Umbilical cord (tissue), 2 donors: ENCODE measurements around the gene TNS4. TPM values are rescaled to one million over a fixed set of nuclear protein-coding genes. Genes with fewer than 3 reads are reported as not detected.

Experiments used
- DNase-seq: peaks from one replicate; pipeline ENCODE4 v3.0.0-alpha.2; 2015; ENCODE audit warnings: low spot score
- total RNA-seq: library from RNA; depleted of rRNA; stranded (reverse); fragments of >200 nt; gene quantifications from one replicate; pipeline ENCODE4 v1.2.3, GENCODE V29; 2014; ENCODE audit warnings: low replicate concordance; ENCODE audit not compliant: insufficient read depth

The TNS4 gene
- total RNA-seq, 1 donor from 2014 or later: 7.0 TPM

- DNase-seq: no peak
Measured at GRCh38 chr17:40517981-40518380, 16.6 kb upstream of the TNS4 start.

DNA sequence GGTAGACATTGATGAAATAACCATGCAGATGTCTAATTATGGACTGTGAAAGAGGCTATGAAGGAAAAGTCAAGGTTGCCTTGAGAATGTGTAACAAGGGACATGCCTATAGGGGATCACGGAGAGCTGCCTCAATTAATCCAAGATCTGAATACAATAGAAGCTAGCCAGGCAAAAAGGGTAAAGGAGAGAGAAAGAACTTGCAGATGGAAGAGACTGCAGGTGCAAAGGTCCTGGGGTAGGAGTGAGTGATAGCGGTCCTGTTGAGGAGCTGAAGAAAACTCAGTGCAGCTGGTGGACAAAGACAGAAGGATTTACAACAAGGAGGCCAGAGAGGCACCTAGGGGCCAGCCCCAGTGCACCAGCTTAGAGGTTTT, 15.9 kb upstream of the TNS4 start:
- DNase-seq: no peak

GRCh38 chr17:40516581-40517285, 15.3 kb upstream of the TNS4 start:
- DNase-seq: peak; percentile 30

GRCh38 chr17:40515491-40516041, 14.1 kb upstream of the TNS4 start:
- DNase-seq: no peak

DNA sequence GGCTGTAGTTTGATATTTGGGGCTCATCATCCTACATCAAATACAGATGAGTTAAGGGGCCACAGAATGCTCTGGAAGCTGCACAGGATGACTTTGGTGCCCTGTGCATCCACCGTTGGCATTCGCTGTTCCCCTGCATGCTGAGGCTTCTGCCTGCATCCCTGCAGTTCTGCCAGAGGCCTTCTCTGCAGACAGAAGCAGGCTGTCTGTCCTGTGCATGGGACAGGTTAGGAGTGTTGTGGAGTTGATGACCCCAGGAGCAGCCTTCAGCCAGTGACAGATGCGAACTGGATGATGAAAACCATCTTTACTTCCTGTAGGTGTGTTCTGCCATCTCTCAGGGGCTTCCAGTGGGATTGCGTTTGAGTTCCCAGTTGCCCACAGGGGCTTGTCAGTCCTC, 13.6 kb upstream of the TNS4 start:
- no peak for DNase-seq

- no peak for DNase-seq
Measured at GRCh38 chr17:40514013-40514875, 12.8 kb upstream of the TNS4 start.

DNA sequence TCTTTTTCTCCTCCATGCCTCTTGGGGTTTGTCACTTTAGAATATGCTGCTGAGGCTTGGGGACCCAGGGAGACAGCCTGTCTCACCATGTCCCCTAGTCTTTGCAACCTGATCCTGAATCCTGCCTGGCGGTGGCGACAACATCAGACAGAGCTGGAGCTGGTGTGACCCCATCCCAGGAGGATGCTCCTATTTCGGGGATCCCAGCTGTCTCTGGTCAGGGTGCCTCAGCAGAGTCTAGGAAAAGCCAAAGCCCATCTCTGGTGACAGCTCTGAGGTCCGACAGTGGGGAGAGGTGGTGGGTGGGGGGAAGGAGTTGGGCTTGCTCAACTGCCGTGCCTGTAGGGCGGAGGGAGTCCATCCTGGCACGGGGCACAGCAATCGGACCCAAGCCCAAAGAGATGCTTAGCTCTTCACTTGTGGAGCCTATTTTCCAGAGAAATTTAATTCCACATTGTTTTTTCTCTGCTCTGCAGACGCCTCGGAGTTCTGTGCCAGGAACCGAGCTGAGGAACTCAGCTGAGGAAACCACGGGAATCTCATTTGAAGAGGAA, 10.3 kb upstream of the TNS4 start:
- DNase-seq: no peak

- no peak for DNase-seq
Measured at GRCh38 chr17:40511136-40511535, 9.7 kb upstream of the TNS4 start.

- no peak for DNase-seq
Measured at GRCh38 chr17:40510328-40510648, 8.9 kb upstream of the TNS4 start.

GRCh38 chr17:40509626-40510327, 8.4 kb upstream of the TNS4 start:
- no peak for DNase-seq

DNA sequence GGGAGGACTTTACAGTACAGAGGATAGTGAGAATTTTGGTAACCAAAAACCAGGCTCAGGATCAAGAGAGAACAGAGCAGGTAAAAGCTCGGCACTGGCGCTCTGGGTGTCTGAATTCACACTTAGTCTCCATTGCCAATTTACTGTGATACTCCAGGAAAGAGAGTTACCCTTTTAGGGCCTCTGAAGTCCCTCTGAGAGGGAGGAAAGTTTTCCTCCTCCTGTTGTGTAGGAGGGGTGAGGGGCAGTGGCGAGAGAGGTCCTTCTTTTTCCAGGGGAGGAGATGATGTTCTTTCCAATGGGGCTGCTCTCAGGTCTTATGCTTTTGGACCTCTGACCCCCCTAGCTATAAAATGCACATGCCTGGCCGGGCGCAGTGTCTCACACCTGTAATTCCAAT, 5.4 kb upstream of the TNS4 start:
- DNase-seq: no peak

DNA sequence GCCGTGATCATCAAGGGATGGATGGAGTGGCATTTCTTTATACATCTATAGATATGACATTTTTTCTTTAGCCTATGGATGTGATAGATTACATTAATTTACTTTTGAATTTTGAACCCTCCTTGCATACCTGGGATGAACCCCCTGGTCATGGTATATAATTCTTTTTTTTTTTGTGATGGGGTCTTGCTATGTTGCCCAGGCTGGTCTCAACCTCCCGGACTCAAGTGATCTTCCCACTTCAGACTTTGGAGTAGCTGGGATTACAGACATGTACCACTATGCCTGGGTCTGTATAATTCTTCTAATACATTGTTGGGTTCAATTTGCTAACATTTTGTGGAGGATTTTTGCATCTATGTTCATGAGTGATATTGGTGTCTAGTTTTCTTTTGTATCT, 1.7 kb upstream of the TNS4 start:
- DNase-seq: no peak

- no peak for DNase-seq
Measured at GRCh38 chr17:40502716-40503115, 1.3 kb upstream of the TNS4 start.

GRCh38 chr17:40500709-40501108, 714 bp downstream of the TNS4 start:
- DNase-seq: no peak

GRCh38 chr17:40500190-40500589, 1.2 kb downstream of the TNS4 start:
- no peak for DNase-seq

- DNase-seq: peak; percentile 79
Measured at GRCh38 chr17:40499551-40500189, 1.8 kb downstream of the TNS4 start.

DNA sequence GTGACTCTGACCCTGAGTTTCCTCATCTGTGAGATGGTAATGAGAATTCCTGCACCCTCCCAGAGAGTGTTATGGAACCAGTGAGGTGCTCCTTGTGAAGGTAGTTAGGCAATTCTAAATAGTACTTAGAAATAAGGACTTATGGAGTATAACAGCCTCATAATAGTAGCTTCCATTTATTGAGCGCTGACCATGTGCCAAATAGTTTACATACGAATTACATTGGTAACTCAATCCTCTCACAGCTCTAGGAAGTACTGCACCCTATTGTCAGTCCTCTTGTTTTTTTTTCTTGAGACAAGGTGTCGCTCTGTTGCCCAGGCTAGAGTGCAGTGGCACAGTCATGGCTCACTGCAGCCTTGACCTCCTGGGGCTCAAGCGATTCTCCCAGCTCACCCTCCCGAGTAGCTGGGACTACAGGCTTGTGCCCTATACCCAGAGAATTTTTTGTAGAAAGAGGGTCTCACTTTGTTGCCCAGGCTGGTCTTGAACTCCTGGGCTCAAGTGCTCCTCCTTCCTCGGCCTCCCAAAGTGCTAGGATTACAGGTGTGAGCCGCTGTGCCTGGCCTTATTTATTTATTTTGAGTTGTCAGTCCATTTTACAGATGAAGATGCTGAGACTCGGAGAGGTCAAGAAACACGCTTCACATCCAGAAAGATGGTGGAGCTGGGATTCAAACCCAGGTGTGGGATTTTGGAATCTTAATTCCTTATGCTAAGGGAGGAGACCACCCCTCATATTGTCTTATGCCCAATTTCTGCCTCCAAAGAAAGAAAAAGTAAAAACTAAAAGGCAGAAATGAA, 2.9 kb downstream of the TNS4 start:
- DNase-seq: no peak

DNA sequence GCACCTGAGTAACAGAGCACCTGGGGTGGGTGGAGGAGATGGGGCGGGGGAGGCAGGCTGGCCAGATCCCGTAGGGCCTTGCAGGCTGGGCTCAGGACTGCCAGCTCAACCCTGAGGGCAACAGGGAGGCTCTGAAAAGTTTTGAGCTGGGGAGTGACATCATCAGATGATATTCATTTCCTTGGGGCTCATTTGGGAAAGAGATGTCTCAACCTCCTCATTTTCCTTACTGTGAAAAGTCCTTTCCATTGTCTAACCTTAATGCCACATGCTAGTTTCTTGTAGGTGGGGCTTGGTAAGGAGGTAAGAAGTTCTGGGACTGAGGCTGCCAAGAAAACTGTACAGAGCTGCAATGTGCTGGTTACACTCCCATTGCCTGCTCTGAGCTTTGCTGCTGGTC, 3.7 kb downstream of the TNS4 start:
- no peak for DNase-seq

- no peak for DNase-seq
Measured at GRCh38 chr17:40496634-40497420, 4.6 kb downstream of the TNS4 start.

GRCh38 chr17:40496170-40496569, 5.3 kb downstream of the TNS4 start:
- DNase-seq: no peak
